ENCODE results near the gene ATP6V1C2. TPM values are rescaled to one million over a fixed set of nuclear protein-coding genes. Genes with fewer than 3 reads are reported as not detected.

ATP6V1C2 gene
- total RNA-seq, 2 donors from 2014 or later: 0.12 to 0.44 TPM

GRCh38 chr2:10783421-10783820 is 62.0 kb downstream of the ATP6V1C2 start:
- Histone ChIP-seq H3K4me3 (no peak overlapping the region), H3K27me3 (no peaks in the 10 kb centered on the region), H3K4me1 (no peaks in the 10 kb centered on the region), H3K9me3 (no peaks in the 10 kb centered on the region), H3K36me3 (peaks cover 91% of the 10 kb centered on the region), H3K27ac (no peak overlapping the region)
- DNase-seq (ENCODE audit: low spot score): no peak
- no peak for TF ChIP-seq CTCF (IDR thresholded peaks at IDR 0.05)

- no peak overlapping the region for H3K4me3 ChIP-seq
- TF ChIP-seq CTCF (IDR thresholded peaks at IDR 0.05): no peak
- DNase-seq (ENCODE audit: low spot score): no peak
- H3K4me1 ChIP-seq: no peaks in the 10 kb centered on the region
- no peaks in the 10 kb centered on the region for H3K27me3 ChIP-seq
- H3K9me3 ChIP-seq: no peaks in the 10 kb centered on the region
- peaks cover 99% of the 10 kb centered on the region for H3K36me3 ChIP-seq
- no peak overlapping the region for H3K27ac ChIP-seq
Measured at GRCh38 chr2:10784719-10785118, 63.3 kb downstream of the ATP6V1C2 start.

- H3K27me3 ChIP-seq: no peaks in the 10 kb centered on the region
- TF ChIP-seq CTCF (IDR thresholded peaks at IDR 0.05): no peak
- no peaks in the 10 kb centered on the region for H3K9me3 ChIP-seq
- no peaks in the 10 kb centered on the region for H3K4me1 ChIP-seq
- no peak overlapping the region for H3K4me3 ChIP-seq
- no peak for DNase-seq (ENCODE audit: low spot score)
- H3K36me3 ChIP-seq: peaks cover 99% of the 10 kb centered on the region
- no peak overlapping the region for H3K27ac ChIP-seq
Measured at GRCh38 chr2:10785260-10785659, 63.8 kb downstream of the ATP6V1C2 start.

GRCh38 chr2:10786240-10786982 is 65.0 kb downstream of the ATP6V1C2 start:
- Histone ChIP-seq H3K27me3 (no peaks in the 10 kb centered on the region), H3K27ac (no peak overlapping the region), H3K9me3 (no peaks in the 10 kb centered on the region), H3K36me3 (peaks cover 99% of the 10 kb centered on the region), H3K4me1 (no peaks in the 10 kb centered on the region), H3K4me3 (no peak overlapping the region)
- DNase-seq (ENCODE audit: low spot score): no peak
- no peak for TF ChIP-seq CTCF (IDR thresholded peaks at IDR 0.05)

GRCh38 chr2:10787176-10787968 is 65.9 kb downstream of the ATP6V1C2 start:
- no peak for DNase-seq (ENCODE audit: low spot score)
- Histone ChIP-seq H3K4me3 (no peak overlapping the region), H3K36me3 (peaks cover 99% of the 10 kb centered on the region), H3K4me1 (no peaks in the 10 kb centered on the region), H3K9me3 (no peaks in the 10 kb centered on the region), H3K27me3 (no peaks in the 10 kb centered on the region), H3K27ac (no peak overlapping the region)
- no peak for TF ChIP-seq CTCF (IDR thresholded peaks at IDR 0.05)
